WTC11 (cell line): Measurements from ENCODE around the gene GYPA. TPM values are rescaled to one million over a fixed set of nuclear protein-coding genes. Genes with fewer than 3 reads are reported as not detected.

ENCODE experiments used
- ATAC-seq: fragments of 200-7000 bp; cut with Tn5 transposase; 2 replicates; pipeline ENCODE4 v1.10.0; 2021; ENCODE audit warnings: mild to moderate bottlenecking, moderate library complexity
- CTCF ChIA-PET: fragments of 300-600 bp; sonication (Branson Sonifier 250); formaldehyde crosslinking; loops from one replicate; lab custom pipeline; 2021; ENCODE audit warnings: antibody characterized with exemption; lab: Charles Lee
- POLR2A ChIA-PET: fragments of 350-600 bp; sonication (Branson Sonifier 250); formaldehyde crosslinking; loops from one replicate; lab custom pipeline; 2021; ENCODE audit warnings: antibody characterized with exemption; lab: Charles Lee
- DNase-seq: peaks from one replicate; pipeline ENCODE4 v3.0.0; 2021; ENCODE audit warnings: low spot score
- H3K27ac Mint-ChIP-seq: 2 replicates; pipeline ENCODE4 v1.8.0; 2021; ENCODE audit warnings: mixed read lengths
- H3K27me3 Mint-ChIP-seq: 2 replicates; pipeline ENCODE4 v1.8.0; 2021; ENCODE audit warnings: low read depth, mild to moderate bottlenecking, moderate library complexity, mixed read lengths
- H3K36me3 Mint-ChIP-seq: 2 replicates; pipeline ENCODE4 v1.8.0; 2021; ENCODE audit warnings: mixed read lengths
- H3K4me1 Mint-ChIP-seq: 2 replicates; pipeline ENCODE4 v1.8.0; 2022; ENCODE audit warnings: mixed read lengths
- H3K4me3 Mint-ChIP-seq: 2 replicates; pipeline ENCODE4 v1.8.0; 2021; ENCODE audit warnings: mild to moderate bottlenecking, moderate library complexity, mixed read lengths
- H3K9me3 Mint-ChIP-seq: 2 replicates; pipeline ENCODE4 v1.8.0; 2021; ENCODE audit warnings: mixed read lengths
- AR ChIP-seq: fragments of 250-450 bp; sonication (Bioruptor Pico); IDR thresholded peaks from 2 replicates; pipeline ENCODE4 v1.9.0; 2021; ENCODE audit warnings: mild to moderate bottlenecking
- CREM ChIP-seq: sonication (generic); formaldehyde crosslinking; IDR thresholded peaks from 2 replicates; pipeline ENCODE4 v1.8.1; 2022; ENCODE audit warnings: mild to moderate bottlenecking, missing genetic modification reagents, moderate library complexity
- E2F1 ChIP-seq: sonication (generic); formaldehyde crosslinking; IDR thresholded peaks from 2 replicates; pipeline ENCODE4 v1.8.0; 2022; ENCODE audit warnings: mild to moderate bottlenecking, missing genetic modification reagents
- EMX1 ChIP-seq: fragments of 250-450 bp; sonication (Bioruptor Pico); IDR thresholded peaks from 2 replicates; pipeline ENCODE4 v1.8.0; 2021; ENCODE audit warnings: mild to moderate bottlenecking
- FOXK1 ChIP-seq: sonication (generic); formaldehyde crosslinking; IDR thresholded peaks from 2 replicates; pipeline ENCODE4 v1.8.0; 2022; ENCODE audit warnings: mild to moderate bottlenecking, moderate library complexity, missing genetic modification reagents
- GTF2I ChIP-seq: fragments of 250-450 bp; sonication (Bioruptor Pico); conservative IDR thresholded peaks from 2 replicates; pipeline ENCODE4 v1.4.0; 2021; ENCODE audit warnings: mild to moderate bottlenecking
- HMGA2 ChIP-seq: fragments of 250-450 bp; sonication (Bioruptor Pico); IDR thresholded peaks from 2 replicates; pipeline ENCODE4 v1.4.0; 2021; ENCODE audit warnings: mild to moderate bottlenecking, moderate library complexity
- IRF2 ChIP-seq: sonication (generic); formaldehyde crosslinking; IDR thresholded peaks from 2 replicates; pipeline ENCODE4 v1.8.0; 2022; ENCODE audit warnings: low read depth, missing genetic modification reagents, borderline replicate concordance
- JUN ChIP-seq: sonication (generic); formaldehyde crosslinking; IDR thresholded peaks from 2 replicates; pipeline ENCODE4 v1.8.0; 2023; ENCODE audit warnings: mild to moderate bottlenecking, missing genetic modification reagents
- MLX ChIP-seq: sonication (generic); formaldehyde crosslinking; IDR thresholded peaks from 2 replicates; pipeline ENCODE4 v1.8.1; 2023; ENCODE audit warnings: mild to moderate bottlenecking, missing genetic modification reagents, moderate library complexity
- NFATC4 ChIP-seq: fragments of 250-450 bp; sonication (Bioruptor Pico); IDR thresholded peaks from 2 replicates; pipeline ENCODE4 v1.9.0; 2021; ENCODE audit warnings: mild to moderate bottlenecking
- RELA ChIP-seq: sonication (generic); formaldehyde crosslinking; IDR thresholded peaks from 2 replicates; pipeline ENCODE4 v1.8.1; 2022; ENCODE audit warnings: missing genetic modification reagents, mild to moderate bottlenecking, borderline replicate concordance
- RORB ChIP-seq: fragments of 250-450 bp; sonication (Bioruptor Pico); IDR thresholded peaks from 2 replicates; pipeline ENCODE4 v1.9.0; 2021; ENCODE audit warnings: mild to moderate bottlenecking
- SMAD4 ChIP-seq: sonication (generic); formaldehyde crosslinking; IDR thresholded peaks from 2 replicates; pipeline ENCODE4 v1.8.0; 2022; ENCODE audit warnings: mild to moderate bottlenecking, missing genetic modification reagents
- ZNF232 ChIP-seq: sonication (generic); formaldehyde crosslinking; IDR thresholded peaks from 2 replicates; pipeline ENCODE4 v1.8.0; 2022; ENCODE audit warnings: mild to moderate bottlenecking, missing genetic modification reagents
- ZNF416 ChIP-seq: fragments of 250-450 bp; sonication (Bioruptor Pico); IDR thresholded peaks from 2 replicates; pipeline ENCODE4 v1.9.0; 2021; ENCODE audit warnings: mild to moderate bottlenecking, inconsistent platforms
- total RNA-seq: library from RNA; stranded (reverse); gene quantifications from 3 replicates; pipeline ENCODE4 v1.2.3, GENCODE V29; 2021
- TF ChIP-seq, protein P1 (sequence below): fragments of 250-450 bp; sonication (Bioruptor Pico); IDR thresholded peaks from 2 replicates; pipeline ENCODE4 v1.9.0; 2021; ENCODE audit warnings: moderate library complexity, mild to moderate bottlenecking, inconsistent platforms, borderline replicate concordance
- TF ChIP-seq, protein P2 (sequence below): sonication (generic); formaldehyde crosslinking; IDR thresholded peaks from 2 replicates; pipeline ENCODE4 v1.8.0; 2023; ENCODE audit warnings: mild to moderate bottlenecking, missing genetic modification reagents
- TF ChIP-seq, protein P3 (sequence below): sonication (generic); formaldehyde crosslinking; IDR thresholded peaks from 2 replicates; pipeline ENCODE4 v1.8.1; 2022; ENCODE audit warnings: mild to moderate bottlenecking, missing genetic modification reagents, moderate library complexity, borderline replicate concordance
- TF ChIP-seq, protein P4 (sequence below): sonication (generic); formaldehyde crosslinking; IDR thresholded peaks from 2 replicates; pipeline ENCODE4 v1.8.1; 2022; ENCODE audit warnings: low read depth, missing genetic modification reagents, borderline replicate concordance
- TF ChIP-seq, protein P5 (sequence below): fragments of 250-450 bp; sonication (Bioruptor Pico); IDR thresholded peaks from 2 replicates; pipeline ENCODE4 v1.9.0; 2021; ENCODE audit warnings: mild to moderate bottlenecking

Gene GYPA
- total RNA-seq, 1 experiment from 2014 or later: 0.09 TPM

DNA sequence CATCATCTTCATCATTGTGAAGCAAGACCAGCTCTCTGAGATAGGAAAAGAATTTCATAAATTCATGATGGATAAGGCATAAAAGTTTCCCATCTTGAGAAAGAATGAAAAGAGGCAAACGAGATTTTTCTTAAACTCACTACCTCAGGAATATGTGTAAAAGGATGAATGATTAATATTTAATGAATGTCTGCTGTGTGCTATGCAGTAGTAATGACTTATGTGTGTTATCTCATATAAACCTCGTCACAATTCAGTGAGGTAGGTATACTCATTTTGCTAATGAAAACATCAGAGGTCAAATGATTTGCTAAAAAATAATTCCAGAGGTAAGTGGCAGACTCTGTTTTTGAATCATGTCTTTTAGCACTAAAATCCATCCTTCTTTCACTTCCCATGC is 42.6 kb upstream of the GYPA start:
- H3K27ac Mint-ChIP-seq: no peak overlapping the region
- H3K4me1 Mint-ChIP-seq: peaks cover 13% of the 10 kb centered on the region
- no peak for TF ChIP-seq CREM
- TF ChIP-seq AR (CRISPR knock-in tag): no peak
- TF ChIP-seq, protein P1, sequence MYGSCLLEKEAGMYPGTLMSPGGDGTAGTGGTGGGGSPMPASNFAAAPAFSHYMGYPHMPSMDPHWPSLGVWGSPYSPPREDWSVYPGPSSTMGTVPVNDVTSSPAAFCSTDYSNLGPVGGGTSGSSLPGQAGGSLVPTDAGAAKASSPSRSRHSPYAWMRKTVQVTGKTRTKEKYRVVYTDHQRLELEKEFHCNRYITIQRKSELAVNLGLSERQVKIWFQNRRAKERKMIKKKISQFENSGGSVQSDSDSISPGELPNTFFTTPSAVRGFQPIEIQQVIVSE: no peak
- TF ChIP-seq, protein P2, sequence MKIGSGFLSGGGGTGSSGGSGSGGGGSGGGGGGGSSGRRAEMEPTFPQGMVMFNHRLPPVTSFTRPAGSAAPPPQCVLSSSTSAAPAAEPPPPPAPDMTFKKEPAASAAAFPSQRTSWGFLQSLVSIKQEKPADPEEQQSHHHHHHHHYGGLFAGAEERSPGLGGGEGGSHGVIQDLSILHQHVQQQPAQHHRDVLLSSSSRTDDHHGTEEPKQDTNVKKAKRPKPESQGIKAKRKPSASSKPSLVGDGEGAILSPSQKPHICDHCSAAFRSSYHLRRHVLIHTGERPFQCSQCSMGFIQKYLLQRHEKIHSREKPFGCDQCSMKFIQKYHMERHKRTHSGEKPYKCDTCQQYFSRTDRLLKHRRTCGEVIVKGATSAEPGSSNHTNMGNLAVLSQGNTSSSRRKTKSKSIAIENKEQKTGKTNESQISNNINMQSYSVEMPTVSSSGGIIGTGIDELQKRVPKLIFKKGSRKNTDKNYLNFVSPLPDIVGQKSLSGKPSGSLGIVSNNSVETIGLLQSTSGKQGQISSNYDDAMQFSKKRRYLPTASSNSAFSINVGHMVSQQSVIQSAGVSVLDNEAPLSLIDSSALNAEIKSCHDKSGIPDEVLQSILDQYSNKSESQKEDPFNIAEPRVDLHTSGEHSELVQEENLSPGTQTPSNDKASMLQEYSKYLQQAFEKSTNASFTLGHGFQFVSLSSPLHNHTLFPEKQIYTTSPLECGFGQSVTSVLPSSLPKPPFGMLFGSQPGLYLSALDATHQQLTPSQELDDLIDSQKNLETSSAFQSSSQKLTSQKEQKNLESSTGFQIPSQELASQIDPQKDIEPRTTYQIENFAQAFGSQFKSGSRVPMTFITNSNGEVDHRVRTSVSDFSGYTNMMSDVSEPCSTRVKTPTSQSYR (CRISPR knock-in tag): no peak
- TF ChIP-seq, protein P3, sequence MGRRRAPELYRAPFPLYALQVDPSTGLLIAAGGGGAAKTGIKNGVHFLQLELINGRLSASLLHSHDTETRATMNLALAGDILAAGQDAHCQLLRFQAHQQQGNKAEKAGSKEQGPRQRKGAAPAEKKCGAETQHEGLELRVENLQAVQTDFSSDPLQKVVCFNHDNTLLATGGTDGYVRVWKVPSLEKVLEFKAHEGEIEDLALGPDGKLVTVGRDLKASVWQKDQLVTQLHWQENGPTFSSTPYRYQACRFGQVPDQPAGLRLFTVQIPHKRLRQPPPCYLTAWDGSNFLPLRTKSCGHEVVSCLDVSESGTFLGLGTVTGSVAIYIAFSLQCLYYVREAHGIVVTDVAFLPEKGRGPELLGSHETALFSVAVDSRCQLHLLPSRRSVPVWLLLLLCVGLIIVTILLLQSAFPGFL: no peak
- TF ChIP-seq ZNF232 (CRISPR knock-in tag): no peak
- TF ChIP-seq ZNF416 (CRISPR knock-in tag): no peak
- TF ChIP-seq SMAD4 (CRISPR knock-in tag): no peak
- TF ChIP-seq RORB (CRISPR knock-in tag): no peak
- no peak for TF ChIP-seq NFATC4
- TF ChIP-seq GTF2I (CRISPR knock-in tag): no peak
- no peak for TF ChIP-seq E2F1 (CRISPR knock-in tag)
- TF ChIP-seq HMGA2 (CRISPR knock-in tag): no peak
- H3K4me3 Mint-ChIP-seq: no peak overlapping the region
- H3K36me3 Mint-ChIP-seq: no peaks in the 10 kb centered on the region
- no peaks in the 10 kb centered on the region for H3K27me3 Mint-ChIP-seq
- ATAC-seq: no peak
- no peak for DNase-seq
- ChIA-PET POLR2A (no interaction called here), CTCF (no interaction called here)
- no peaks in the 10 kb centered on the region for H3K9me3 Mint-ChIP-seq

DNA sequence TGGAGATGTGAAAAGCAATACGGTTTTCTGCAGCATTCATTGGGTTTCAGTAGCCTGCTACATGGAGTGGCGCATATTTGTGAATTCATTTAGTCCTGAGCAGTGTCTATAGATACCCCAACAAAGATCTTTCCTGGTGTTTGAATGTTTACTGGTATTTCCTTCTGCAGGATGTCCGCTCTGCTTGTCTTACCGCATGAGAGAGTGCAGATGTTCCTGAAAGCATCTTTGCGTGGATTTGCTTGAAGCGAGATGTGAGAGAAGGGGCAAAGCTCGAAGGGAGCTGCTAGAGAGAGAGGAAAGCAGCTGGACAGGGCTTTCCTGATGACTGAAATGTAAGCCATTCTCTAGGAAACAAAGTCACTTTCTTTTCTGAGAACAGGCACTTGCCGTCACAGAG is 40.9 kb upstream of the GYPA start:
- H3K27ac Mint-ChIP-seq: no peak overlapping the region
- no peak overlapping the region for H3K4me3 Mint-ChIP-seq
- H3K9me3 Mint-ChIP-seq: no peaks in the 10 kb centered on the region
- ATAC-seq (no peak), DNase-seq (no peak)
- POLR2A ChIA-PET: no interaction called here
- no peaks in the 10 kb centered on the region for H3K36me3 Mint-ChIP-seq
- peaks cover 17% of the 10 kb centered on the region for H3K4me1 Mint-ChIP-seq
- CTCF ChIA-PET: no interaction called here
- H3K27me3 Mint-ChIP-seq: no peaks in the 10 kb centered on the region
- no peak for TF ChIP-seq JUN
- TF ChIP-seq, protein P4, sequence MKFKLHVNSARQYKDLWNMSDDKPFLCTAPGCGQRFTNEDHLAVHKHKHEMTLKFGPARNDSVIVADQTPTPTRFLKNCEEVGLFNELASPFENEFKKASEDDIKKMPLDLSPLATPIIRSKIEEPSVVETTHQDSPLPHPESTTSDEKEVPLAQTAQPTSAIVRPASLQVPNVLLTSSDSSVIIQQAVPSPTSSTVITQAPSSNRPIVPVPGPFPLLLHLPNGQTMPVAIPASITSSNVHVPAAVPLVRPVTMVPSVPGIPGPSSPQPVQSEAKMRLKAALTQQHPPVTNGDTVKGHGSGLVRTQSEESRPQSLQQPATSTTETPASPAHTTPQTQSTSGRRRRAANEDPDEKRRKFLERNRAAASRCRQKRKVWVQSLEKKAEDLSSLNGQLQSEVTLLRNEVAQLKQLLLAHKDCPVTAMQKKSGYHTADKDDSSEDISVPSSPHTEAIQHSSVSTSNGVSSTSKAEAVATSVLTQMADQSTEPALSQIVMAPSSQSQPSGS (CRISPR knock-in tag): no peak
- TF ChIP-seq, protein P2 (CRISPR knock-in tag): no peak
- TF ChIP-seq MLX (CRISPR knock-in tag): no peak
- TF ChIP-seq RELA (CRISPR knock-in tag): no peak
- TF ChIP-seq FOXK1 (CRISPR knock-in tag): no peak
- no peak for TF ChIP-seq IRF2 (CRISPR knock-in tag)
- TF ChIP-seq, protein P5, sequence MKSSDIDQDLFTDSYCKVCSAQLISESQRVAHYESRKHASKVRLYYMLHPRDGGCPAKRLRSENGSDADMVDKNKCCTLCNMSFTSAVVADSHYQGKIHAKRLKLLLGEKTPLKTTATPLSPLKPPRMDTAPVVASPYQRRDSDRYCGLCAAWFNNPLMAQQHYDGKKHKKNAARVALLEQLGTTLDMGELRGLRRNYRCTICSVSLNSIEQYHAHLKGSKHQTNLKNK (CRISPR knock-in tag): no peak
- TF ChIP-seq, protein P3: no peak
- no peak for TF ChIP-seq GTF2I (CRISPR knock-in tag)
- no peak for TF ChIP-seq EMX1 (CRISPR knock-in tag)
